SHP77 (cell line): ENCODE data around the gene CUTA.
A peak's percentile ranks its signal among the peaks of the same experiment; 100 is the strongest.

Source experiments
- DNase-seq, 2 experiments: peaks; one replicate each; lab custom pipeline; 2025; lab: John Stamatoyannopoulos, UW

CUTA gene

GRCh38 chr6:33423777-33424176 is 5.9 kb upstream of the CUTA start:
- no peak for DNase-seq

GRCh38 chr6:33421344-33421643 is 3.4 kb upstream of the CUTA start:
- DNase-seq, result no peak

GRCh38 chr6:33420491-33421343 is 2.8 kb upstream of the CUTA start:
- DNase-seq, result no peak

GRCh38 chr6:33419580-33420490 is 1.9 kb upstream of the CUTA start, which contains the start of gene SYNGAP1:
Gene SYNGAP1, plus strand, starts transcription at chr6:33420065. Its CDS starts 200 bp downstream, at chr6:33420265.
- peak in 1 of 2 experiments; percentile 18 for DNase-seq

GRCh38 chr6:33418690-33419291 is 884 bp upstream of the CUTA start:
- DNase-seq, result peak in 1 of 2 experiments; percentile 15

- no peak for DNase-seq
Observed at GRCh38 chr6:33417128-33417902, 592 bp downstream of the CUTA start.

GRCh38 chr6:33416386-33417127 is 1.4 kb downstream of the CUTA start:
- no peak for DNase-seq

GRCh38 chr6:33415831-33416230 is 2.1 kb downstream of the CUTA start:
- DNase-seq, result no peak

GRCh38 chr6:33414592-33415271 is 3.2 kb downstream of the CUTA start:
- DNase-seq, result no peak

GRCh38 chr6:33413241-33414120 is 4.4 kb downstream of the CUTA start:
- no peak for DNase-seq

GRCh38 chr6:33412140-33413009 is 5.5 kb downstream of the CUTA start:
- no peak for DNase-seq

- no peak for DNase-seq
Observed at GRCh38 chr6:33411632-33412005, 6.3 kb downstream of the CUTA start.

- DNase-seq, result peak; percentile 74 to 79
Observed at GRCh38 chr6:33410711-33411631, 6.9 kb downstream of the CUTA start, which contains the start of gene PHF1. Gene PHF1, plus strand, starts transcription at chr6:33411014. Its CDS starts 1,250 bp downstream, at chr6:33412264.

- DNase-seq, result peak; percentile 94 to 96
Observed at GRCh38 chr6:33410050-33410710, 7.7 kb downstream of the CUTA start.

- no peak for DNase-seq
Observed at GRCh38 chr6:33407132-33407718, 10.7 kb downstream of the CUTA start.

- DNase-seq, result no peak
Observed at GRCh38 chr6:33406126-33406525, 11.8 kb downstream of the CUTA start.
